ENCODE measurements around the gene ADAMTSL3.

Gene ADAMTSL3

DNA sequence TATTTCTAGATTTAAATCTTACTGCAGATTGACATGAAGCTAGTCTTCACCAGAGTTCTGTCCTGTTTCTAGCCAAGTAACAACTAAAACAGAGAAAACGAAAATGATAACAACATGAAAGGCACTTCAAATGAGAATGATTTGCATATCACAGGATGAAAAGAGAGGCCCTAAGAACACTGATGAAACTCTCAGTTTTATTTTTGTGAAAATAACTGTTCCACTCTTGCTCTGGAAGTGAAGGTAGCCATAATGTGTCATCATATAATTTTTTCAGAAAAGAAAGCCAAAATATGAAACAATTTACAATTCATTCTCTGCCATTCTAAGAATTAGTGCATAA is 274.4 kb downstream of the ADAMTSL3 start:
- peaks cover 11% of the 10 kb centered on the region for H3K27me3 Mint-ChIP-seq
- H3K27ac Mint-ChIP-seq = peak overlapping the region; percentile 36
- H3K4me3 Mint-ChIP-seq = no peak overlapping the region
- peaks cover 8% of the 10 kb centered on the region for H3K9me3 Mint-ChIP-seq (ENCODE audit: low read depth)
- no peaks in the 10 kb centered on the region for H3K36me3 Mint-ChIP-seq
- H3K4me1 Mint-ChIP-seq (ENCODE audit: low read depth) = peaks cover 7% of the 10 kb centered on the region

DNA sequence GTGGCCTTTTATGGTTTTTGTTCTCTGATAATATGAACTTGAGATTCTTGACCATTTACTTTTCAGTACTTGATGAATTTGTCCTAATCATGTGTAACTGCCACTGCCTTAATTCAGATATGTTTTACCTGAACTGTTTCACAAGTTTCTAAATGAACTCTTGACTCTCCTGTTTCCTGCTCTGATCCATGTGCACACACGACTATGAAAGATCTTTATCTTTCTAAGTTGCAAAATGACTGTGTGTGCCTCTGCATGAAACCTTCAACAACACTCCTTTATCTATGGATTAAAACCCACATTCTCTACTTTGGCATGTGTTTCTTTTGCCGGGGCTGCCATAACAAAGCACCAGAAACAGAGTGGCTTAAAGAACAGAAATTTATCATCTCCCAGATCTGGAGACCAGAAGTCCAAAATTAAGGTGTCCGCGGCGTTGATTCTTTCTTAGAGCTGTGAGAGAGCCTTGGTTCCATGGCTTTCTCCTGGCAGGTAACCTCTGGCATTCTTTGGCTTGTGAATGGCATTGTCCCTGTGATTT is 275.0 kb downstream of the ADAMTSL3 start:
- peaks cover 7% of the 10 kb centered on the region for H3K4me1 Mint-ChIP-seq (ENCODE audit: low read depth)
- peaks cover 11% of the 10 kb centered on the region for H3K27me3 Mint-ChIP-seq
- no peak overlapping the region for H3K27ac Mint-ChIP-seq
- peaks cover 8% of the 10 kb centered on the region for H3K9me3 Mint-ChIP-seq (ENCODE audit: low read depth)
- no peaks in the 10 kb centered on the region for H3K36me3 Mint-ChIP-seq
- no peak overlapping the region for H3K4me3 Mint-ChIP-seq

DNA sequence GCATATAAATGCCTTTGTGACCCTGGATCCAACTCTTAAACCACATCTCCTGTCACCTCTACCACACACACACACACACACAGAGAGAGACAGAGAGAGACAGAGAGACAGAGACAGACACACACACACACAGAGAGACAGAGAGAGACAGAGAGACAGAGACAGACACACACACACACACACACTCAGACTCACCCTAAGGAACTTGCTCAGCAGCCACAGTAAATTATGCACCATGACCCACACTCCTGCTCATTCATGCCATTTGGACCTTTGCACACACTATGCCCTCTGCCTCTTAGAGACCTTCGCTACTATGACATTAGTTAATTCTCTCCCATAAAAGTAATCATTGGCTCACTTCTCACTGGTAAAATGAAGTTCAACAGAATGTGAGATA is 275.7 kb downstream of the ADAMTSL3 start:
- Mint-ChIP-seq H3K4me3 (no peak overlapping the region), H3K9me3 (ENCODE audit: low read depth) (peaks cover 10% of the 10 kb centered on the region), H3K27me3 (peaks cover 14% of the 10 kb centered on the region), H3K4me1 (ENCODE audit: low read depth) (peaks cover 7% of the 10 kb centered on the region), H3K36me3 (no peaks in the 10 kb centered on the region), H3K27ac (no peak overlapping the region)

DNA sequence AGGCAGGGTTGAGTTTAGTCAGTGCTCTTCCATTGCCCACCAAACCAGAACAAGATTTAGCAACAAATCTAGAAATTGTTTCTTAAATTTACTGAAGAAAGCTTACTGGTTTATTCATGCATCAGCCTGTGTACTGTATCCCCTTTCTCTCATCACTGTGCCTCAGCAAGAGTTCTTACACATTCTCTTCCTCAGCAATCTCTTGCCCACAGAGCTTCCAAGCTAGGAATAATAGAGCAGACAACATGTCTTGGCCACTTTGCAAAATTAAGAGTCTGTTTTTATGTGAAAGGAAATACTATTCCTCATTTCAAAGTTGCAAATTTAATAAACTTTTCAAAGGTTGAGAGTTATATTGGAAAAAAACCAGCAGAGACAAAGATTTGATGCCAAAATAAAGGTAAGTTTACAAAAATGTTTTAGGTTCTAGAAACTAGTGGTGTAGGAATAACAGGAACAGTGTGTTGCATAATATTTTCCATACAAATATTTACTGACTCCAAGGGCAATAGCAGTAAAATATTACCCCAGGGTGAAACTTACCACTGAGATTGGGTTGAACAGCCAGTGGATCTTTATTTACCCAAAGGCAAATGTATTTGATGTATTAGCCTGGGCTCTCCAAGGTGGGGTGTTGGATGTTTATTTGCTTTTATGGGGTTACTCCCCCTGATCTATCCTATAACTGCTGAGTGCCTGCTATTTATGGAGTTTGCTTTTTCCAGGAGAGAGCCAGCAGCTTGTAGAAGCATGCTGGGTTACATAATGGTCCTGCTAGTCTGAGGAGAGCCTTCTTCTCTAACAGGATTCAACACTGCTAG is 276.7 kb downstream of the ADAMTSL3 start:
- H3K4me1 Mint-ChIP-seq (ENCODE audit: low read depth) = peaks cover 7% of the 10 kb centered on the region
- H3K4me3 Mint-ChIP-seq = no peak overlapping the region
- no peaks in the 10 kb centered on the region for H3K36me3 Mint-ChIP-seq
- H3K9me3 Mint-ChIP-seq (ENCODE audit: low read depth) = peaks cover 12% of the 10 kb centered on the region
- H3K27me3 Mint-ChIP-seq = peaks cover 16% of the 10 kb centered on the region
- no peak overlapping the region for H3K27ac Mint-ChIP-seq

DNA sequence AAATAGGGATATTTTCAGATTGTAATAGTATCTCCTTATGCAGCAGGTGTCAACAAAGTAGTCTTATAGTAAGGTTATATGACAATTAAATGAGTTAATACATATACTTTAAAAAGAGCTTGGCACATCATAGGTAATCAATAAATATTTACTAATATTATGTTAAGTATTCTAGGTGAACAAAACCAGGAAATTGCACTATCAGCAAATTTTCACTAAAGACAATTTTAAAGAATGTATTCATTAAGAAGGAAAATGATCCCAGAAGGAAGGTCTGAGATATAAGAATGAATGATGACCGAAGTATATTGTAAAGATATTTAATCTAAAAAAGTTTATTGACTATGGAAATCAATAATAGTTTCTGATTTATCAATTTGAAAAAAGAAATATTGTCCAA is 281.9 kb downstream of the ADAMTSL3 start:
- H3K9me3 Mint-ChIP-seq (ENCODE audit: low read depth) = peaks cover 12% of the 10 kb centered on the region
- H3K4me1 Mint-ChIP-seq (ENCODE audit: low read depth) = no peaks in the 10 kb centered on the region
- H3K27ac Mint-ChIP-seq = no peak overlapping the region
- peaks cover 13% of the 10 kb centered on the region for H3K27me3 Mint-ChIP-seq
- H3K36me3 Mint-ChIP-seq = no peaks in the 10 kb centered on the region
- no peak overlapping the region for H3K4me3 Mint-ChIP-seq

DNA sequence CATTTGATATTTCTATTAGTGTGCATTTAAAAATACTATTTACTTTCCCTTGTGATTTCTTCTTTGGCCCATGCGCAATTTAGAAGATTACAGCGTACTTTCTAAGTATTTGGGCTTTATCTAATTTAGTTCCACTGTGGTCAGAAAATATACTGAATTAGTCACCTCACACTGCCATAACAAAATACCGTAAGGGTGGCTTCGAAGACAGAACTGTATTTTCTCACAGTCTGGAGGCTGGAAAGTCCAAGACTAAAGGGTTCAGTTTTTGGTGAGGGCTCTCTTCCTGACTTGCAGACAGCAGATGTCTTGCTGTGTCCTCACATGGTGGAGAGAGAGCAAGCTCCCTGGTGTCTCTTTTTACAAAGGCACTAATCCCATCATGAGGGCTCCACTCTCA is 286.2 kb downstream of the ADAMTSL3 start:
- Mint-ChIP-seq H3K36me3 (no peaks in the 10 kb centered on the region), H3K9me3 (ENCODE audit: low read depth) (no peaks in the 10 kb centered on the region), H3K4me3 (no peak overlapping the region), H3K4me1 (ENCODE audit: low read depth) (no peaks in the 10 kb centered on the region), H3K27me3 (peaks cover 11% of the 10 kb centered on the region), H3K27ac (no peak overlapping the region)

DNA sequence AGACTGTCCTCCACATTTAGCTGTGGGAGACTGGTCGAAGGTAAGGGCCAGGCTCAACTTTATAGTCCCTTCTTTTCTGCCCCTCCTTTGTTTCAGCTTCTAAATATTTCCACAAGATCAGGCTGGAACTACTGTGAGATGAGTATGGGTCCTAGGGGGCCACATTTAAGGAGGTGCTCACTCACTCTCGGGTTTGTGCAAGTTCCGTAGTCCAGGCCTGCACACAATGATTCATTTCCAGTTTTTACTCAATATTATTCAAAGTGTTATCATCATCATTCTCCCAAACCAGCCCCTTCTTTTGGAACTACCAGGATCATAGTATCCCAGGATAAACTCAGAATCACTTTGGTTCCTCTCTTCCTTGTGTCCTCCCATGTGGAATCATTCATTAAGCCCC is 289.1 kb downstream of the ADAMTSL3 start:
- H3K27ac Mint-ChIP-seq = no peak overlapping the region
- peaks cover 9% of the 10 kb centered on the region for H3K27me3 Mint-ChIP-seq
- no peak overlapping the region for H3K4me3 Mint-ChIP-seq
- no peaks in the 10 kb centered on the region for H3K36me3 Mint-ChIP-seq
- peaks cover 4% of the 10 kb centered on the region for H3K9me3 Mint-ChIP-seq (ENCODE audit: low read depth)
- no peaks in the 10 kb centered on the region for H3K4me1 Mint-ChIP-seq (ENCODE audit: low read depth)

DNA sequence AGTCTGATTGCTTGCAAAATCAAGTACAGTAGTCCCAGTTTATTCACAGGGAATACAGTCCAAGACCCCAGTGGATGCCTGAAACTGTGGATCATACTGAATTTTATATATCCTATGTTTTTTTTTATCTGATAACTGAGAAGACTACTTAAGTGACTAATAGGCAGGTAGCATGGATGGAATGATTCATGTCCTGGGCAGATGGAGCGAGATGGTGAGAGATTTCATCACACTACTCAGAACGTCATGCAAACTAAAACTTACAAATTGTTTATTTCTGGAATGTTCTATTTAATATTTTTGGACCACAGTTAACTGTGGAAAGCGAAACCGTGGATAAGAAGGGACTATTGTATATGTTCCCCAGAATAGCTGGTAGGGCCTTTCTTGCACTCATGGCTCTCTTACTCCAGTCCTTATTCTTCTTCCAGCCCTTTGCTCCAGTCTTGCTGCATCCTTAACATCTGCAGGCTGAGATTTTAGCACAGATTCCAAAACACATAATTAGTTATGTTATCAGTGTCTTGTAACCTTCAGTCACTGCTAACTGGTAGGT is 290.0 kb downstream of the ADAMTSL3 start:
- Mint-ChIP-seq H3K36me3 (no peaks in the 10 kb centered on the region), H3K27ac (no peak overlapping the region), H3K4me3 (no peak overlapping the region), H3K4me1 (ENCODE audit: low read depth) (no peaks in the 10 kb centered on the region), H3K27me3 (peaks cover 9% of the 10 kb centered on the region), H3K9me3 (ENCODE audit: low read depth) (peaks cover 4% of the 10 kb centered on the region)

DNA sequence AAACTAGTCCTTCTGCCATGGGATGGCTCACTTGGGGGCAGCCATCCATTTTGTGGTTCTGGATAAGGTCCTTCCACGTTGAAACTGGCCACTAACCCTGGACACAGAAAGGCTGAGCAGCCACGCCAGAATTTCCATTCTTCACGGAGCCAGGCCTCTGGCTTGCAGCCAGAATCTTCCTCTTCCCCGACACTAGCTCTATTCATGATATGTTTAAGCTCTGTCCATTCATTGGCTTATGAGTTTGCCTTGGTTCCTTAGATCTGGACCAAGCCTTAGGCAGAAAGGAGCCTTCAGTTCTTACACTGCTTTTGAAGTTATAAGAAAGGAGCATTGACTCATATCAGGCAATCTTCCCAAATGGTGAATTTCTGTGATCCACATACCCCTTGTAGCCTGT is 293.2 kb downstream of the ADAMTSL3 start:
- H3K36me3 Mint-ChIP-seq = no peaks in the 10 kb centered on the region
- peaks cover 4% of the 10 kb centered on the region for H3K9me3 Mint-ChIP-seq (ENCODE audit: low read depth)
- H3K4me1 Mint-ChIP-seq (ENCODE audit: low read depth) = no peaks in the 10 kb centered on the region
- no peak overlapping the region for H3K27ac Mint-ChIP-seq
- H3K4me3 Mint-ChIP-seq = no peak overlapping the region
- peaks cover 13% of the 10 kb centered on the region for H3K27me3 Mint-ChIP-seq

DNA sequence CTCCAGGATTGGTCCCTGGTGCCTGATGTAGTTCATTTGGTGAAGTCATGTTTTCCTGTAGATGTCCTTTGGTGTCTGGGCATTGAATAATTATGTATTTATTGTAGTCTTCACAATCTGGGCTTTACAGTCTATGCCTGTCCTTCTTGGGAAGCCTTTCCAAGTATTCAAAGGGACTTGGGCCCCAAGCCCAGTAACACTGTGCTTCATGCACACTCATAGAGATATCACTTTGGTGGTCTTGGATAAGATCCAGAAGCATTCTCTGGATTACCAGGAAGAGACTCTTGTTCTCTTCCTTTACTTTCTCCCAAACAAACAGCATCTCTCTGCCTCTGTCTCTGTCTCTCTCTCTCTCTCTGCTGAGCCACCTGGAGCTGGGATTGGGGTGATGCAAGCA is 300.6 kb downstream of the ADAMTSL3 start:
- no peak overlapping the region for H3K4me3 Mint-ChIP-seq
- H3K27me3 Mint-ChIP-seq = peaks cover 12% of the 10 kb centered on the region
- no peak overlapping the region for H3K27ac Mint-ChIP-seq
- no peaks in the 10 kb centered on the region for H3K36me3 Mint-ChIP-seq
- H3K9me3 Mint-ChIP-seq (ENCODE audit: low read depth) = no peaks in the 10 kb centered on the region
- H3K4me1 Mint-ChIP-seq (ENCODE audit: low read depth) = no peaks in the 10 kb centered on the region

DNA sequence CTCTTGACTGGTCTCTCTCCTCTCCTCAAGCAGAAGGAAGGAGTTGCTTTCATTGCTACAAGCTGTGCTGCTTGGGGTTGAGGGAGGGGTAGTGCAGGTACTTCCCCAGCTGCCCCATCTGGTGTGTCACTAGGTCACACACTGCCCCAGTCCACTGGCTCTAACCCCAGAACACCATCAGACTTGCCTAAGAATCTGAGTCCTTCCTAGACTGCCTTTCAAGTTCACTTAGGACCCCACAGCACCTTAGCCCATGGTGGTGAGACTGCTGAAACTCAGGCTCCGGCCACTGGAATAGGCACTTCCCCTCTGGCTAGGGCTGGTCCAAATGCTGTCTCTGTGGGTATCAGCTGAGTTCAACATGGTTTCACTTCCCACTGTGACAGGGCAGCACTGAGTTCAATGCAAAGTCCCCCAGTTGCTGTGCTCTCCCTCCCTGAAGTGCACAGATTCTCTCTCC is 301.9 kb downstream of the ADAMTSL3 start:
- no peaks in the 10 kb centered on the region for H3K9me3 Mint-ChIP-seq (ENCODE audit: low read depth)
- H3K4me3 Mint-ChIP-seq = no peak overlapping the region
- H3K36me3 Mint-ChIP-seq = no peaks in the 10 kb centered on the region
- H3K27ac Mint-ChIP-seq = no peak overlapping the region
- peaks cover 8% of the 10 kb centered on the region for H3K27me3 Mint-ChIP-seq
- H3K4me1 Mint-ChIP-seq (ENCODE audit: low read depth) = no peaks in the 10 kb centered on the region

DNA sequence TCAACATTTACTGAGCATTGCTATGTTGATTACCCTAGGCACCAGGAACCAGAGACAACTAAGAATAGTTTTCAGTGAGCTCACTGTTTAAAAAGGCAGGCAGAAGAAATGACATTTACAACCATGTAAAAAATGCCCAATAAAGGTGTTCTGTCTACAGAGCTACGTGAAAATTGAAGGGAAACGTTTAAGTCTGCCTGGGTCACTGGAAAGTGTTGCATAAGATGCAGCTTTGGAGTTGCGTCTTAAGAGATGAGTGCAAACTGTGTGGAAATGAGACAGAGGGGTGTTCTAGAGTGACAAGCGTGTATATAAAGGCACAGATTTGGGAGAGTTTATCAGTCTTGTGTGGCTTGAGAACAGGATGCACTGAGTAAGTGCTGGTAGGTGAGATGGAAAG is 303.0 kb downstream of the ADAMTSL3 start:
- Mint-ChIP-seq H3K36me3 (no peaks in the 10 kb centered on the region), H3K4me1 (ENCODE audit: low read depth) (no peaks in the 10 kb centered on the region), H3K27me3 (peaks cover 8% of the 10 kb centered on the region), H3K4me3 (no peak overlapping the region), H3K9me3 (ENCODE audit: low read depth) (no peaks in the 10 kb centered on the region), H3K27ac (no peak overlapping the region)

DNA sequence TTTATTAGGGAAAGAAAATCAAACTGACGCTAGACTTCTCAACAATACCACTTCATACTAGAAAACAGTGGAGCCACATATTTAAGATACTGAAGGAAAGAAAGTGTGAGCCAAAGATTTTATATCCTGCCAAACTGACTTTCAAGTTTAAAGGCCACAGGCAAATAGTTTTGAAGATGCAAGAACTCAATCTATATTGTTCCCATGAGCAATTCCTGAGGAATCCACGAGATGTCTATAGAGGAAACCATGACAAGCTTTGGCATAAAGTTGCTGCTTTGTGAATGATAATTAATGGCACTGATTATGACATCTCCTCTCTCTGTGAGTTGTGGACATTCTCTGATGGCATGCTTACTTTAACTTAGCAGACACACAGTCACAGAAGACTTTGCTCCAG is 305.6 kb downstream of the ADAMTSL3 start:
- Mint-ChIP-seq H3K4me1 (ENCODE audit: low read depth) (no peaks in the 10 kb centered on the region), H3K4me3 (no peak overlapping the region), H3K27me3 (peaks cover 4% of the 10 kb centered on the region), H3K9me3 (ENCODE audit: low read depth) (peaks cover 5% of the 10 kb centered on the region), H3K27ac (no peak overlapping the region), H3K36me3 (no peaks in the 10 kb centered on the region)

DNA sequence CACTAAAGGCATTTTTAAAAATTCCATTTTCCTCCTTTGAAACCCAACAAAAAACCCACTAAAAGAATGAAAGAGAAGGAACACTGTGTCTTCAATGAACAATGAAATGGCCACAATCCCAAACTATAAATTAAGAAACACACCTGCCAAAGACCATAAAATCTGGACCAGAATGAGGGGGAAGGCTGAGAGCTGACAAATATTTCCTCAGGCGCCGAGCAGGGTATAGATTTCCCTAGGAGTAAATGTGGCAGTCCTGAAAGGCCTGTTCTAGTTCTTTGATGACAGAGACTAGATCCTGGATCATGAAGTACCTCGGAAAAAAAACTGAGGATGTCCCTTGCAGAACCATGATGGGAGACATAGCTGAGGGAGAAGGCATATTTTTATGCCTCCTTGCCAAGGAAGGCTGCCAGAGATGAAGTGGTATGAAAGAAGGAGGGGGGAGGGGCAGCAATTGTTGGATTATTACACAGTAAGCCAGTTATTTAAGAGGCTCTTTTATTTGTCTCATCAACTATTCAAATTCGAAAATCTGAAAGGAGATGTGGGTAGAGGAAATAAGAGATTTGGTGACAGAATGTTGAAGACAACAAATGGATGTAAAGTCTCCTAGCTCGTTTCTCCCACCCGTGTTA is 306.4 kb downstream of the ADAMTSL3 start:
- Mint-ChIP-seq H3K27ac (no peak overlapping the region), H3K9me3 (ENCODE audit: low read depth) (peaks cover 5% of the 10 kb centered on the region), H3K4me3 (no peak overlapping the region), H3K36me3 (no peaks in the 10 kb centered on the region), H3K4me1 (ENCODE audit: low read depth) (no peaks in the 10 kb centered on the region), H3K27me3 (peaks cover 3% of the 10 kb centered on the region)

DNA sequence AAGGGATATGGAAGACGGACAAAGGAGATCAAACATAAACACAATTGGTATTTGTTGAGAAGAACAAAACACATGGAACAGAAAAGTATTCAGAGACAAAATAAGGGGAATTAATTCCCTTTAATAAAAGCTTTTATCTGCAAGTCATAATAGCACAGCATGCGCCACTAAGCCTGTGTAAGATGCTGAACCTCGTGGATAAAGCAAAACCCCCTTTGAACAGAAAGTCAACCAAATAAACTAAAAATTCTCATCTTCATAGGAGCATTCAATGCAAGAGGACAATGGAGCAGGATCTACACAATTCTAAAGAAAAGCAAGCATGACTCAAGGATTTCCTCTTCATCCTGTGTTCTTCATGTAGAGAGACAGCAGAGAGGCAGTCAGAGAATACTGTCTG is 307.4 kb downstream of the ADAMTSL3 start:
- peaks cover 10% of the 10 kb centered on the region for H3K9me3 Mint-ChIP-seq (ENCODE audit: low read depth)
- H3K4me1 Mint-ChIP-seq (ENCODE audit: low read depth) = no peaks in the 10 kb centered on the region
- no peak overlapping the region for H3K27ac Mint-ChIP-seq
- H3K36me3 Mint-ChIP-seq = no peaks in the 10 kb centered on the region
- H3K4me3 Mint-ChIP-seq = no peak overlapping the region
- H3K27me3 Mint-ChIP-seq = peaks cover 5% of the 10 kb centered on the region

All from activated naive CD8-positive, alpha-beta T cell (primary cell).